K562 (cell line): ENCODE measurements around the gene CRADD. TPM values are rescaled to one million over a fixed set of nuclear protein-coding genes. Genes with fewer than 3 reads are reported as not detected.

Experiments
- ATAC-seq: fragments of 200-7000 bp; cut with Tn5 transposase; 3 replicates; pipeline ENCODE4 v1.9.1; 2020; ENCODE audit warnings: moderate library complexity
- BruUV-seq: library from RNA; stranded (reverse); fragments of 400-500 nt; replicated peaks from 2 replicates; lab custom pipeline; 2021; lab: Mats Ljungman, UMichigan
- CTCF ChIA-PET: fragments of 300-600 bp; formaldehyde crosslinking; extraction: SDS; loops from one replicate; lab custom pipeline; 2021; ENCODE audit warnings: low intra/inter-chr PET ratio; lab: Yijun Ruan, JAX
- POLR2A ChIA-PET: fragments of 300-600, 350-650 bp; sonication (Branson Sonifier 250); formaldehyde crosslinking; extraction: SDS; loops from one replicate; lab custom pipeline; 2021; ENCODE audit warnings: antibody characterized with exemption, inconsistent platforms; lab: Yijun Ruan, JAX
- DNase-seq, 4 experiments: peaks; one replicate each; pipeline versions ENCODE4 v3.0.0 to v3.0.0-alpha.2; 2011 to 2018; ENCODE audit warnings: low spot score in 3 of 4, mixed read lengths in 3 of 4; ENCODE audit errors: extremely low read depth in 1 of 4
- FAIRE-seq: peaks from 2 replicates; lab custom pipeline; 2011; peaks lifted over from hg19 to GRCh38; lab: Jason Lieb, UNC
- H2AFZ ChIP-seq: 2 replicates; pipeline ENCODE4 v1.6.0; 2011; ENCODE audit warnings: low read depth, low read length, control low read depth, inconsistent platforms
- H3K27ac ChIP-seq: fragments of 200-600 bp; 3 replicates; pipeline ENCODE4 v1.8.0; 2011; ENCODE audit warnings: low read depth, mild to moderate bottlenecking, control low read depth, inconsistent platforms, low read length, moderate library complexity, mixed read lengths; ENCODE audit errors: extremely low read depth
- H3K27me3 ChIP-seq, 2 experiments: fragments of 300-600 bp in 1 of 2; 2 replicates in 1 of 2; 3 replicates in 1 of 2; pipeline versions ENCODE4 v1.6.0 to v1.8.0; 2011; ENCODE audit warnings: inconsistent platforms in 2 of 2, low read length in 2 of 2, mild to moderate bottlenecking in 1 of 2, mixed read lengths in 1 of 2, moderate library complexity in 1 of 2; ENCODE audit not compliant: control insufficient read depth in 2 of 2, insufficient read depth in 2 of 2
- H3K36me3 ChIP-seq: fragments of 300-600 bp; 3 replicates; pipeline ENCODE4 v1.8.0; 2011; ENCODE audit warnings: mild to moderate bottlenecking, low read length, inconsistent platforms; ENCODE audit not compliant: control insufficient read depth, insufficient read depth
- H3K4me1 ChIP-seq, 2 experiments: fragments of 200-600 bp in 1 of 2; replicated peaks in 1 of 2; 2 replicates in 1 of 2; 3 replicates in 1 of 2; pipeline versions ENCODE4 v1.5.1 to v1.8.0; 2011; ENCODE audit warnings: inconsistent platforms in 2 of 2, low read length in 2 of 2, mild to moderate bottlenecking in 1 of 2, mixed read lengths in 1 of 2, moderate library complexity in 1 of 2; ENCODE audit not compliant: control insufficient read depth in 2 of 2, insufficient read depth in 2 of 2
- H3K4me2 ChIP-seq: 2 replicates; pipeline ENCODE4 v1.6.1; 2011; ENCODE audit warnings: low read length, control low read depth, inconsistent platforms, mixed read lengths; ENCODE audit not compliant: insufficient read depth
- H3K4me3 ChIP-seq: fragments of 200-600 bp; sonication (generic), shearing (Covaris generic); 2 replicates; pipeline ENCODE4 v1.5.1; 2016; ENCODE audit warnings: control low read depth, inconsistent platforms
- H3K79me2 ChIP-seq: fragments of 200-600 bp; 3 replicates; pipeline ENCODE4 v1.8.0; 2011; ENCODE audit warnings: low read length, inconsistent platforms; ENCODE audit not compliant: control insufficient read depth, insufficient read depth
- H3K9ac ChIP-seq, 2 experiments: 2 replicates each; pipeline versions ENCODE4 v1.6.0 to v1.6.1; 2011; ENCODE audit warnings: low read depth in 2 of 2, low read length in 2 of 2, control low read depth in 1 of 2, inconsistent platforms in 1 of 2, mild to moderate bottlenecking in 1 of 2, mixed read lengths in 1 of 2; ENCODE audit not compliant: insufficient read depth in 1 of 2
- H3K9me1 ChIP-seq: one replicate; pipeline ENCODE4 v1.6.0; 2011; ENCODE audit warnings: inconsistent platforms, mild to moderate bottlenecking, low read length, moderate library complexity; ENCODE audit not compliant: control insufficient read depth, insufficient read depth
- H3K9me3 ChIP-seq: replicated peaks from 2 replicates; pipeline ENCODE4 v1.5.1; 2011; ENCODE audit warnings: low read depth, low read length, inconsistent platforms; ENCODE audit not compliant: control insufficient read depth, insufficient read depth
- H4K20me1 ChIP-seq: replicated peaks from 2 replicates; pipeline ENCODE4 v1.6.1; 2011; ENCODE audit warnings: low read length, inconsistent platforms, mixed read lengths; ENCODE audit not compliant: control insufficient read depth, insufficient read depth
- ADNP ChIP-seq: fragments of 200-800 bp; sonication (Bioruptor generic); IDR thresholded peaks from 2 replicates; pipeline ENCODE4 v1.6.1; 2016; ENCODE audit warnings: missing genetic modification characterization, missing compliant biosample characterization
- ATF4 ChIP-seq: fragments of 450-650 bp; formaldehyde crosslinking; IDR thresholded peaks from 2 replicates; pipeline ENCODE4 v1.4.0; 2022; ENCODE audit warnings: mild to moderate bottlenecking, moderate library complexity
- CCNT2 ChIP-seq: IDR thresholded peaks from 2 replicates; pipeline ENCODE4 v1.6.1; 2011; ENCODE audit warnings: borderline replicate concordance, low read depth, mild to moderate bottlenecking, moderate library complexity, mixed read lengths, low read length; ENCODE audit not compliant: insufficient read length; ENCODE audit errors: extremely low read depth
- CEBPB ChIP-seq: fragments of 450-650 bp; IDR thresholded peaks from 2 replicates; pipeline ENCODE4 v1.6.1; 2016; ENCODE audit warnings: missing genetic modification characterization, missing compliant biosample characterization
- HDAC3 ChIP-seq: fragments of 450-650 bp; IDR thresholded peaks from 2 replicates; pipeline ENCODE4 v1.6.1; 2018; ENCODE audit warnings: borderline replicate concordance, mild to moderate bottlenecking, moderate library complexity; ENCODE audit not compliant: partially characterized antibody
- ILF3 ChIP-seq: fragments of 450-650 bp; IDR thresholded peaks from 2 replicates; pipeline ENCODE4 v1.6.1; 2018; ENCODE audit warnings: antibody characterized with exemption, mild to moderate bottlenecking, moderate library complexity, borderline replicate concordance
- KDM1A ChIP-seq, 2 experiments: fragments of 450-650 bp; IDR thresholded peaks; 2 replicates each; pipeline ENCODE4 v1.6.1; 2016; ENCODE audit warnings: mild to moderate bottlenecking in 2 of 2
- MTA1 ChIP-seq: fragments of 450-650 bp; IDR thresholded peaks from 2 replicates; pipeline ENCODE4 v1.6.1; 2017; ENCODE audit warnings: borderline replicate concordance
- POLR3A ChIP-seq: IDR thresholded peaks from 2 replicates; pipeline ENCODE4 v1.6.1; 2011; ENCODE audit warnings: borderline replicate concordance, mild to moderate bottlenecking, moderate library complexity; ENCODE audit not compliant: insufficient read length, insufficient read depth; ENCODE audit errors: extremely low read depth
- RB1 ChIP-seq: fragments of 450-650 bp; IDR thresholded peaks from 2 replicates; pipeline ENCODE4 v1.6.1; 2017; ENCODE audit warnings: low read depth, mild to moderate bottlenecking
- RCOR1 ChIP-seq, 2 experiments: IDR thresholded peaks; 2 replicates each; pipeline ENCODE4 v1.6.1; 2012; ENCODE audit warnings: low read depth in 2 of 2, low read length in 2 of 2, borderline replicate concordance in 1 of 2, improper control_type of control experiment in 1 of 2
- RUNX1 ChIP-seq: sonication (generic); IDR thresholded peaks from 2 replicates; pipeline ENCODE4 v1.6.1; 2016; ENCODE audit warnings: antibody characterized with exemption, low read depth
- SMAD4 ChIP-seq: fragments of 250-450 bp; sonication (Bioruptor Pico); conservative IDR thresholded peaks from 2 replicates; pipeline ENCODE4 v1.8.0; 2021; ENCODE audit warnings: inconsistent platforms, mild to moderate bottlenecking, moderate library complexity
- TAF9B ChIP-seq: fragments of 450-650 bp; IDR thresholded peaks from 2 replicates; pipeline ENCODE4 v1.6.1; 2018; ENCODE audit warnings: mild to moderate bottlenecking; ENCODE audit not compliant: partially characterized antibody
- ZBTB12 ChIP-seq: fragments of 250-450 bp; sonication (Bioruptor Pico); IDR thresholded peaks from 2 replicates; pipeline ENCODE4 v1.4.0; 2020
- ZFP1 ChIP-seq: fragments of 450-650 bp; formaldehyde crosslinking; IDR thresholded peaks from 2 replicates; pipeline ENCODE4 v1.4.0; 2020; ENCODE audit warnings: mild to moderate bottlenecking, mixed read lengths
- ZNF311 ChIP-seq: fragments of 250-450 bp; sonication (Bioruptor Pico); IDR thresholded peaks from 2 replicates; pipeline ENCODE4 v1.4.0; 2020; ENCODE audit warnings: mild to moderate bottlenecking, moderate library complexity
- ZNF639 ChIP-seq, 2 experiments: fragments of 200-800 bp in 1 of 2; sonication (Bioruptor generic) in 1 of 2; sonication (generic) in 1 of 2; formaldehyde crosslinking in 1 of 2; IDR thresholded peaks in 1 of 2; conservative IDR thresholded peaks in 1 of 2; 2 replicates each; pipeline versions ENCODE4 v1.5.0 to v1.6.1; 2016 to 2020; ENCODE audit warnings: missing compliant biosample characterization in 1 of 2, missing genetic modification characterization in 1 of 2, missing genetic modification reagents in 1 of 2
- WGBS: fragments of 100-300 bp; shearing (Covaris generic); methylation state at CpG from one replicate; pipeline ENCODE4 v1.1.6; 2016; ENCODE audit warnings: low coverage, mixed read lengths; ENCODE audit not compliant: insufficient coverage; ENCODE audit errors: missing lambda C conversion rate; 5-methylcytosine and 5-hydroxymethylcytosine counted together
- in situ Hi-C: fragments of 300-500 bp; cut with MboI; formaldehyde crosslinking; loops from 4 replicates; pipeline ENCODE4 v1.15.0; 2018; ENCODE audit warnings: inconsistent platforms, mixed read lengths
- intact Hi-C: fragments of 100-400 bp; cut with micrococcal nuclease; formaldehyde crosslinking; loops from 2 replicates; pipeline ENCODE4 v1.14.2; 2022
- polyA plus RNA-seq, 8 experiments: library from polyadenylated mRNA; depleted of rRNA in 4 of 8; stranded (reverse) in 5 of 8; unstranded in 3 of 8; fragments of >200 nt; fragmentation: Nextera tagmentation in 2 of 8; fragmentation: Illumina TruSeq in 1 of 8; extraction: Ambion mirVana in 2 of 8; extraction: Trizol in 1 of 8; gene quantifications; 2 replicates each; pipeline versions ENCODE4 v1.2.1 to v1.2.3, GENCODE V29; 2011 to 2014; ENCODE audit warnings: inconsistent platforms in 1 of 8, missing spikeins in 1 of 8
- total RNA-seq, 7 experiments: library from RNA; depleted of rRNA in 6 of 7; stranded (reverse); fragments of >200 nt in 6 of 7; fragmentation: Illumina TruSeq in 2 of 7; extraction: Trizol in 2 of 7; gene quantifications; 2 replicates each; pipeline versions ENCODE4 v1.2.1 to v1.2.3, GENCODE V29; 2011 to 2021; ENCODE audit warnings: low replicate concordance in 1 of 7

CRADD gene
- total and polyA plus RNA-seq, 9 of the 15 experiments (the other 6 are each of a cell fraction or from before 2014, with no cell fraction given), result 20.5 to 41.1 (median 25.9) TPM

GRCh38 chr12:93912086-93912733 is 235.0 kb downstream of the CRADD start:
- H3K9me3 ChIP-seq, result no peaks in the 10 kb centered on the region
- CTCF ChIA-PET, result no interaction called here
- WGBS, result 17% methylated on average over 6 of the region's 6 CpGs
- FAIRE-seq, result no peak
- in situ Hi-C loops, result no loop called here
- peaks cover 0 to 18% of the 10 kb centered on the region in 2 experiments; a peak in 3 of 5 replicates for H3K4me1 ChIP-seq
- no peaks in the 10 kb centered on the region for H3K9me1 ChIP-seq
- no peaks in the 10 kb centered on the region for H4K20me1 ChIP-seq
- intact Hi-C loops, result no loop called here
- ATAC-seq, result peak; percentile 86
- POLR2A ChIA-PET, result interaction anchor here (0.6 to 2.2 kb wide), 3 partner anchors 12 to 87 kb away, joined by 3 to 7 read pairs (median 3); no protein-coding TSS in a partner anchor
- peak overlapping the region; percentile 34 for H2AFZ ChIP-seq
- BruUV-seq, result no TSS peak
- no peak overlapping the region; the same call in 2 of the 3 replicates for H3K27ac ChIP-seq
- H3K36me3 ChIP-seq, result no peaks in the 10 kb centered on the region
- peak overlapping the region; percentile 51; the same call in 1 of the 2 replicates for H3K4me2 ChIP-seq
- H3K4me3 ChIP-seq, result no peak overlapping the region
- H3K79me2 ChIP-seq, result no peaks in the 10 kb centered on the region
- peak in 2 of 4 experiments; percentile 21 to 41 for DNase-seq
- no peaks in the 10 kb centered on the region for H3K27me3 ChIP-seq
- no peak overlapping the region for H3K9ac ChIP-seq
- TF ChIP-seq MTA1 (0 out of 2 replicates have a peak, but pooled peaks have one; percentile 41), RB1 (no peak), CCNT2 (peak; percentile 38), RUNX1 (no peak), ZNF639 (CRISPR knock-in tag; conservative IDR thresholded peaks at IDR 0.05 in 1 of 2, IDR thresholded peaks at IDR 0.05 in 1 of 2) (peak in 1 of 2 experiments; percentile 61; a peak in 2 of 4 replicates), POLR3A (no peak), CEBPB (tag) (peak; percentile 97), ILF3 (no peak), ZFP1 (CRISPR knock-in tag) (no peak), ATF4 (peak; percentile 95), KDM1A (IDR thresholded peaks at IDR 0.05) (peak in 1 of 2 experiments; percentile 73; a peak in 1 of 4 replicates), ZNF311 (CRISPR knock-in tag) (0 out of 2 replicates have a peak, but pooled peaks have one; percentile 33), ADNP (tag) (peak; percentile 99), RCOR1 (IDR thresholded peaks at IDR 0.05; ENCODE audit: borderline replicate concordance in 1 of 2, low read depth in 2 of 2, low read length in 2 of 2) (peak in 1 of 2 experiments; percentile 66; a peak in 1 of 4 replicates), SMAD4 (CRISPR knock-in tag) (peak; percentile 80; the same call in 1 of the 2 replicates), HDAC3 (peak; percentile 15), ZBTB12 (CRISPR knock-in tag) (peak; percentile 58), TAF9B (no peak)
